Measurements from ENCODE around the gene IL12A.

Gene IL12A

GRCh38 chr3:159988617-159989271 lies at the start of gene IL12A:
TSS of gene IL12A (plus strand) at chr3:159988835.
- peak; percentile 88 for DNase-seq

DNA sequence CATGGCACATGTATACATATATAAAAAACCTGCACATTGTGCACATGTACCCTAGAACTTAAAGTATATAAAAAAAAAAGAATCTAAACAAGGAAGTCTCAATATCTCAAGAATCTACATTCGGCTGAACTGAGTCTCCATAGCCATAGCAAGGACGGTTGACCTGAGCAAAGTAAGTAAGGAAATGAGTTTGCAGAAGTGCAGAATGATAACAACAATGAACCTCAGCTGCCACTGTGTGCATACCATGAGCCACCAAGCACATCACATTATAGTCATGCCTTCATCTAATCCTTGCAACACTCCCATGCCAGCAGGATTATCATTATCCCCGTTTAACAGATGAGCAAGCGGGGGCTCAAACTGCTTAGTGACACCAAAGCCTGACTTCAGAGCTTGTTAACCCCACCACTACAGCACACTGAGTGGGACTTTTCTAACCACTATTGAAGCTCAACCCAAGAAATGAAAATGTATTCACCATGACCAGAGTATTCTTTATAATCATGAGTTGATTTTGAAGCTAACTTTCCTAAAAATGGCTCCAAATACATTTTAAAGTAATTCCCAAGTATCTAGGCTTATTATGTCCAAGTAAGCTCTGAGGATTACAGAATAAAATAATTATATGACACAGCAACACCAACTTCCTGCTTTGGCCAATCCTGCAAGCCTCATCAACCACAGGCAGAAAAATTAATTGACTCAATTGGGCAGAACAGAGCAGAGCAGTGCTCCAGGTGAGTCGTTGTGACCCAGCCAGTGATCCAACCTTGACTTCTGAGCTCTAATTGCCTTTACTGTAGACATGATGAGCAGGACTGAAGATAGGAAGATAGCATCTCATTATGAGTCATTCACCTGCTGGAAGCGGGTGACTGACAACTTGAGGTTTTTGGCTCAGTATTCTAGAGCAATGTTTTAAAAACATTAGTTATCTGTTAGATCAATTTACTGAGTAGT lies 47.3 kb upstream of the IL12A start:
- no peak for DNase-seq

DNA sequence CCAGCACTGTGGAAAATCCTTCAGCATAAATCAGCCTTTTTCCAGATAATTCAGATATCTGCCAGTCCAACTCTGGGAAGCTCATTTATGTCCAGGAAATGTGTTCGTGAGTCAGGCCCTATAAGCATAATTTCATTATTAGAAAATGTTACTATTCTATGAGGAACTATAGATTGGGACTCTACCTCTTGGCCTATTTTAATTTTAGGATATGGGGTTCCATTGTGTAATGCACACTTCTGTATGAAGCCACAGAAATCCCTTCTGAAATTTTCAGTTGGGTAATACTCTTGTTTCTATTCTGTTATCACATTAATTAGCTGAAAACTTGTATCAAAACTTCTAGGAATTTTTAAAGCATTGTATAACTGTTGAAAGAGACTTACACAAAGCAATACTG lies 43.9 kb upstream of the IL12A start:
- no peak for DNase-seq

GRCh38 chr3:159945930-159946329 lies 42.7 kb upstream of the IL12A start:
- no peak for DNase-seq

DNA sequence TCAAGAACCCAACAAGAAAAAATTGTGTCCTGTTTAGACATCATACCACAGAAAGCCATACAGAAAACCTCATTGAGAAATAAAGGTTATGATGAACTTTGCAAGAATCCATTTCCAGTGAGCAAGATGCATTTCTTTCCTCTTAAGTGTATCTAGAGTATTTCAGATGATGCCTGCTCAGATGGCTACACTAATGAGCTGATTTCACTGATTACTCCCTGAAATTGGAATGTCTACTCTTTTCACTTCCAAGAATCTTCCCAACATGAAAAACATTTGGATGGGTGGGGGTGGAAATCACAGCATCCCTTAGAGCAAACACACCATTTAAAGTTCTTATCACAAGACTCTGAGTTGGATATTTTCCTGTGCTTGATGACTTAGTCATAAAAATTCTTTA lies 41.4 kb upstream of the IL12A start:
- no peak for DNase-seq

DNA sequence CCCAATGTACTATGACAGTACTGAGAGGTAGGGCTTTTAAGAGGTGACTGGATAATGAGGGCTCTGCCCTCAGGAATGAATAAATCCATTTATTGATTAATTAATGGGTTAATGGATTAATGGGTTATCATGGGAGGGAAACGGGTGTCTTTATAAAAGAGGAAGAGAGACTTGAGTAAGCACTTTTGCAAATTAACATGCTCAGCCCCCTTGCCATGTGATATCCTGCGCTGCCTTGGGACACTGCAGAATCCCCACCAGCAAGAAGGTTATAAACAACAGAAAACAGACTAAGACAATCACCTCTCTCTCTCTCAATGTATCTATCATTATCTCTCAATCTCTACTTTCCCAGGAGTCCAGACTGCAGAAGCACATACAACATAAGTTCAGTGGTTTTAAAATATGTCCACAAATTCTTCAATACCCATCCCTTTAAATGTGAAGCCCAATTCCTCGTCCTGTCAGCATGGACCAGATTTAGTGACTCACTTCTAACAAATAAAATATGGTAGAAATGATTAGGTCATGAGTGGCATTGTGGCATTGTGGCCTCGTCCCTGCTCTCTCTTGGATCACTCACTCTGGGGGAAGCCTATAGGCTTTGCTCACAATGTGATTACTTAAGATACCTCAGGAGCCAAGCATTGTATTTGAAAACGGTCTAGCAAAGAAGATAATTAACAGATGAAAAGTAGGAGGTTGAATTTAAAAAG lies 40.0 kb upstream of the IL12A start:
- no peak for DNase-seq

GRCh38 chr3:159950156-159950898 lies 38.3 kb upstream of the IL12A start:
- DNase-seq = no peak

GRCh38 chr3:159951540-159951939 lies 37.1 kb upstream of the IL12A start:
- DNase-seq = no peak

- no peak for DNase-seq
These were observed 35.1 kb upstream of the IL12A start for GRCh38 chr3:159953325-159954085.

GRCh38 chr3:159960188-159961148 lies 28.2 kb upstream of the IL12A start:
- DNase-seq = no peak

DNA sequence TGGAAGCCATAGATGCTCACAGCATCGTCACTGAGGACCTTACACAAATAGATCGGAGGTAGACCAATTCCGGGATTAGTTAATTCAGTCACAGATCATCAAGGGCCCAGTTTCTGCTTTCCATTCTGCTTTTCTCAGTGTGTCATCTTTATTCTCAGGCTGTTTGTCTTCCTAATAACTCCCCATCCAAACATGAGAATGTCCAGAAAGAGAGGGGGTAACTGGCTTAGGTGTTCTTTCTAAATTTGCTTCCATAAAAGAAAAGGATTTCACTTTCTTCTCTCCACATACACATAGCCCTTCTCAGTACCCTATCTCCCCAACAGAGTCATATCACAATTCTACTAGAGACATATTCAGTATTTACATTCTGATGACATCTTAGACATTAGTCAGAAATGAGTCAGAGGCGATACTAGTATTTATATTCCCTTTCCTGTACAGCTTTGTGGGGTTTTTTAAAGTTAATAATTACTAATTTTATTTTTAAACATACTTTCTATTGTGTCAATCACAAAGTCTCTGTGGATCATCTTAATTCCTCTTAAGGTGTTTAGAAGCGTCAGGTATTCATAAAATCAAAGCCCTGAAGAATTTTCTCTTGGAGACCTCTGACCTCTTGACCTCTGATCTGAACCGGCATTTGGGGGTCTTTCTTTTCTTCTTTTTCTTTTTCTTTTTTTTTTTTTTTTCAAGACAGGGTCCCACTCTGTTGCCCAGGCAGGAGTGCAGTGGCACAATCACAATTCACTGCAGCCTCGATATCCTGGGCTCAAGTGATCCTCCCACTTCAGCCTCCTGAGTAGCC lies 24.3 kb upstream of the IL12A start:
- no peak for DNase-seq

GRCh38 chr3:159971311-159971710 lies 17.3 kb upstream of the IL12A start:
- DNase-seq = no peak

- DNase-seq = no peak
These were observed 11.3 kb upstream of the IL12A start for GRCh38 chr3:159977295-159977694.

GRCh38 chr3:159978353-159978752 lies 10.3 kb upstream of the IL12A start:
- no peak for DNase-seq

DNA sequence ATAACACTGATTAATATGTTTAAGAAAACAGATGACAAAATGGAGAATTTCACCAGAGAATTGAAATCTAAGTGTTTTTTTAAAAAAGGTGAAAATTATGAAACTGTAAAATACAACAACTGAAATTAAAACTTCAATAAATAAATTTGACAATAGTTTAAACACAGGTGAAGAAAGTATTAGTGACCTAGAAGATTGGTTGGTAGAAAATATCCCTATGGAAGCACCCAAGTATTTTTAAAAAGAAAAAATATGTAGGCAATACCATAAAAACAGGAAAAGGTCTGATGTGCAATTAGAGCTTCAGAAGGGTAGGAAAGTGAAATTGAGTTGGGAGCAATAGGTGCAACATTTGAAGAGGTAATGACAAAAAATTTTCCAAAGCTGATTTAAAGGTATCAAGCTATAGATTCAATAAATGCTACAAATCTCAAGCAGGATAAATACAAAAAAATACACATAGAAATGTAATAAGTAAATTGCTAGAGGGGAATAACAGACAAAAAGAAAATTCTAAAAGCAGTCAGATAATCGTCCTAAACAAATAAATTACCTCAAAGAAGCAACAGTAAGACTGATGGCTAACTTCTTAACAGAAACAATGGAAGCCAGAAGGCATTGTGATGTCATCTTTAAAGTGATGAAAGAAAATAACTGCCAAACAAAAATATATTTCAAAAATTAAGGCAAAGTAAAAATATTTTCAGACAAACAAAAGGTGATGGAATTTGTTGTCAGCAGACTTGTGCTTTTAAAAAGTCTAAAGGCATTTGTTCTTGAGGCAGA lies 9.5 kb upstream of the IL12A start:
- DNase-seq = no peak

GRCh38 chr3:159982442-159982974 lies 6.1 kb upstream of the IL12A start:
- no peak for DNase-seq

- no peak for DNase-seq
These were observed 1.3 kb upstream of the IL12A start for GRCh38 chr3:159987291-159987711.

DNA sequence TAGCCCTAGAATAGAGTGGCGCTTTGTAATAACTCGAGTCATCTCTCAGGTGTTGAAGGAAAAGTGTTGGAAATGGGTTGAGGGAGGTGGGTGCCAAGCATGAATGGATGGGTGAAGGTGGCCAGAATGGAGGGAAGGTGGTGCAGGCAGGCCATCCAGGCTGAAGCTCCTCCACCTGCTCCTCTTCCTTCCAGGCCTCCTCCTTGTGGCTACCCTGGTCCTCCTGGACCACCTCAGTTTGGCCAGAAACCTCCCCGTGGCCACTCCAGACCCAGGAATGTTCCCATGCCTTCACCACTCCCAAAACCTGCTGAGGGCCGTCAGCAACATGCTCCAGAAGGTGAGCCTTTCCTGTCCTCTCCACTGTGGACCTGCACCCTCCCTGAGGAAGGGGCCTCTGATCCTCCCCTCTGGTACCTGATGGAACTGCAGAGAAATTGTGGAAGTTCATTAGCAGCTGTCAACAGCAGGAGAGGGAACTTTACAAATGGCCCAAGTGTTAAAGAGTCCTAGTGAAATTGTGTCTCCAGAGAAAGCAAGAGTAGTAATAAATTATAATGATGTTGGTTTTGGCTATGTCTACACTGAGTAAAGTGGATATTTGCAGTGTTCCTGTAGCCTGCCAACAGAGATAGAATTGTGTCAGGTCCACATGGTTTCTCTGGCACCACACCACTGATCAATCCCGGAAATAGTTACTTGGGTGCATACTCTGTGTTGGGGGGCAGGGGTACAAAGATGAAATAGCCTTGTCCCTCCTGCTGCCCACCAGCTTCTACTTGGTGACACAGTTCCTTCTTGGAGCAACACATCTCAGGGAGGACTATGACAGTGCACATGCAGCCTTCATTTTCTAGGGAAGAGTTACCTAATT lies 1.6 kb downstream of the IL12A start:
- no peak for DNase-seq
